Caco-2 (cell line): ENCODE data around the gene RASGRF1. TPM values are rescaled to one million over a fixed set of nuclear protein-coding genes. Genes with fewer than 3 reads are reported as not detected.

Experiments used
- BruUV-seq: library from RNA; stranded (reverse); fragments of 400-500 nt; replicated peaks from 2 replicates; lab custom pipeline; 2021; lab: Mats Ljungman, UMichigan
- CTCF ChIA-PET: fragments of 300-600 bp; sonication (Branson Sonifier 250); formaldehyde crosslinking; loops from one replicate; lab custom pipeline; 2022; ENCODE audit warnings: antibody characterized with exemption; lab: Charles Lee
- POLR2A ChIA-PET: fragments of 300-600 bp; sonication (Branson Sonifier 250); formaldehyde crosslinking; loops from one replicate; lab custom pipeline; 2022; ENCODE audit warnings: antibody characterized with exemption; lab: Charles Lee
- DNase-seq, 2 experiments: peaks; one replicate each; pipeline versions ENCODE4 v3.0.0 to v3.0.0-alpha.2; 2020 to 2022
- H3K27me3 ChIP-seq: replicated peaks from 2 replicates; pipeline ENCODE4 v1.6.0; 2011; ENCODE audit warnings: low read length; ENCODE audit not compliant: control insufficient read depth, insufficient read depth
- H3K36me3 ChIP-seq: 2 replicates; pipeline ENCODE4 v1.5.1; 2011; ENCODE audit warnings: low read length; ENCODE audit not compliant: control insufficient read depth, insufficient read depth
- H3K4me1 ChIP-seq: fragments of 250-450 bp; sonication (Bioruptor Pico); 2 replicates; pipeline ENCODE4 v1.5.1; 2020; ENCODE audit warnings: mild to moderate bottlenecking
- H3K4me3 ChIP-seq: 2 replicates; pipeline ENCODE4 v1.5.1; 2011; ENCODE audit warnings: low read depth, mild to moderate bottlenecking, control low read depth, low read length
- H3K9me3 ChIP-seq: fragments of 250-450 bp; sonication (Bioruptor Pico); 2 replicates; pipeline ENCODE4 v1.5.1; 2020; ENCODE audit warnings: mild to moderate bottlenecking, moderate library complexity
- H3K27ac Mint-ChIP-seq: one replicate; pipeline ENCODE4 v1.8.0; 2022; ENCODE audit warnings: mixed read lengths; ENCODE audit not compliant: unreplicated experiment
- H3K27me3 Mint-ChIP-seq: one replicate; pipeline ENCODE4 v1.8.0; 2022; ENCODE audit warnings: mixed read lengths; ENCODE audit not compliant: insufficient read depth, unreplicated experiment
- H3K36me3 Mint-ChIP-seq: one replicate; pipeline ENCODE4 v1.8.0; 2022; ENCODE audit warnings: mild to moderate bottlenecking, mixed read lengths; ENCODE audit not compliant: insufficient read depth, unreplicated experiment
- H3K4me1 Mint-ChIP-seq: one replicate; pipeline ENCODE4 v1.8.0; 2022; ENCODE audit warnings: low read depth, mixed read lengths; ENCODE audit not compliant: unreplicated experiment
- H3K4me3 Mint-ChIP-seq: one replicate; pipeline ENCODE4 v1.8.0; 2022; ENCODE audit warnings: mild to moderate bottlenecking, moderate library complexity, mixed read lengths; ENCODE audit not compliant: unreplicated experiment
- H3K9me3 Mint-ChIP-seq: one replicate; pipeline ENCODE4 v1.8.0; 2022; ENCODE audit warnings: mixed read lengths; ENCODE audit not compliant: unreplicated experiment
- CTCF ChIP-seq, 2 experiments: fragments of 200-600 bp in 1 of 2; IDR thresholded peaks; 1 replicate in 1 of 2; 2 replicates in 1 of 2; pipeline versions ENCODE4 v1.5.1 to v1.8.0; 2011 to 2022; ENCODE audit warnings: antibody characterized with exemption in 1 of 2, control low read depth in 1 of 2, inconsistent platforms in 1 of 2, low read depth in 1 of 2, low read length in 1 of 2, mild to moderate bottlenecking in 1 of 2, moderate library complexity in 1 of 2; ENCODE audit not compliant: insufficient read depth in 1 of 2, severe bottlenecking in 1 of 2, unreplicated experiment in 1 of 2
- intact Hi-C: fragments of 100-400 bp; cut with micrococcal nuclease; formaldehyde crosslinking; loops from one replicate; pipeline ENCODE4 v1.10.0; 2022; ENCODE audit not compliant: unreplicated experiment
- total RNA-seq: library from RNA; stranded (reverse); gene quantifications from 2 replicates; pipeline ENCODE4 v1.2.3, GENCODE V29; 2022

RASGRF1 gene
- total RNA-seq, 1 experiment from 2014 or later: 0.57 TPM

GRCh38 chr15:79071901-79072300 is 18.7 kb downstream of the RASGRF1 start:
- ChIA-PET CTCF (interaction anchor here (0.7 kb wide), 1 partner anchor 1347 kb away, joined by 3 read pairs; no protein-coding TSS in a partner anchor), POLR2A (no interaction called here)
- Mint-ChIP-seq H3K36me3 (no peaks in the 10 kb centered on the region), H3K27me3 (peaks cover 5% of the 10 kb centered on the region), H3K9me3 (no peaks in the 10 kb centered on the region), H3K27ac (no peak overlapping the region), H3K4me3 (no peak overlapping the region), H3K4me1 (peaks cover 9% of the 10 kb centered on the region)
- TF ChIP-seq CTCF (IDR thresholded peaks at IDR 0.05; ENCODE audit: insufficient read depth in 1 of 2, low read depth in 1 of 2, low read length in 1 of 2, severe bottlenecking in 1 of 2, unreplicated experiment in 1 of 2): no peak
- Histone ChIP-seq H3K4me3 (no peak overlapping the region), H3K27me3 (no peaks in the 10 kb centered on the region), H3K4me1 (peaks cover 5% of the 10 kb centered on the region; the same call in 1 of the 2 replicates), H3K9me3 (no peaks in the 10 kb centered on the region), H3K36me3 (no peaks in the 10 kb centered on the region)
- DNase-seq: no peak
- intact Hi-C loops: no loop called here
- BruUV-seq: no TSS peak

DNA sequence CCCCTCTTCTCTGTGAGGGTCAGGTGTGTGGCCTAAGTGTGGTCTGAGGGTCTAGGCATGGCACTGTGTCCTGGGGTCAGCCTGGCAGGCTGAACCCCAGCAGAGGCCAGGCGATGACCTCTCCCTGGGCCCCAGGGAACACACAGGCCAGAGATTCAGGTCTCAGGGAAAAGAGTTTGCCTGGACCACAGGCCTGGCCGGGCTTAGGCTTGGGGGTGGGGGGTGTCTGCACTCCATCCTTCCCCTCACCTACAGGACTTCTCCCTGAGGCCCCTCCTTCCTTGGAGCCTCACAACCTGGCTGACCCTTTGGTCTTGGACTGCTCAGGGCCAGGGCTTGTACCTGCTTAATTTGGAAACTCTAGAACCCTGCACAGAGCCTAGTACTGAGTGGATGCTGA is 21.8 kb downstream of the RASGRF1 start:
- DNase-seq: no peak
- no TSS peak for BruUV-seq
- H3K36me3 Mint-ChIP-seq: no peaks in the 10 kb centered on the region
- H3K4me3 Mint-ChIP-seq: no peak overlapping the region
- intact Hi-C loops: no loop called here
- Histone ChIP-seq H3K4me1 (peaks cover 5% of the 10 kb centered on the region; the same call in 1 of the 2 replicates), H3K27me3 (no peaks in the 10 kb centered on the region), H3K36me3 (no peaks in the 10 kb centered on the region), H3K4me3 (no peak overlapping the region), H3K9me3 (no peaks in the 10 kb centered on the region)
- ChIA-PET POLR2A (no interaction called here), CTCF (no interaction called here)
- no peaks in the 10 kb centered on the region for H3K9me3 Mint-ChIP-seq
- TF ChIP-seq CTCF (IDR thresholded peaks at IDR 0.05; ENCODE audit: insufficient read depth in 1 of 2, low read depth in 1 of 2, low read length in 1 of 2, severe bottlenecking in 1 of 2, unreplicated experiment in 1 of 2): no peak
- peaks cover 9% of the 10 kb centered on the region for H3K4me1 Mint-ChIP-seq
- no peak overlapping the region for H3K27ac Mint-ChIP-seq
- peaks cover 5% of the 10 kb centered on the region for H3K27me3 Mint-ChIP-seq

DNA sequence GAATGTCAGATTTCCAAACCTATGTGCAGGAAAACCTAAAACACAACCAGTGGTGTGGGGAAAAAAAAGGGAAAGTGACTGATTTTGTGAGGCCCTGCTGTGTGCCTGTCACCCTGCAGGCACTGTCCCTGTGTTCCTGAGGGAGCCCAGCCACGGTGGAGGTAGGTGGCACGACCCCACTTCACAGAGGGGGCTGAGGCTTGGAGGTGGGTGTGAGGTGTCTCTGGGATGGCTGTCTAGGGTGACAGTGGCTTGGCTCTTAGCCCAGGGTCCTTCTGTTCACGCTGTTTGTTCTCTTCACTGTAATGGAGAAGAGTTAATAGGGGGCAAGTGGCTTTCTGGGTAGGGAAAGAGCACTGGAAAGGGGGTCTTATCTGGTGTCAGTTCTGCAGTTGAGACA is 22.6 kb downstream of the RASGRF1 start:
- CTCF ChIA-PET: interaction anchor here (0.5 kb wide), 1 partner anchor 243 kb away, joined by 3 read pairs; the partner anchor contains the start of gene TMED3

More for the DNA sequence above, 22.6 kb downstream of the RASGRF1 start:
- Mint-ChIP-seq H3K4me3 (no peak overlapping the region), H3K4me1 (peaks cover 9% of the 10 kb centered on the region), H3K27ac (no peak overlapping the region), H3K27me3 (peaks cover 6% of the 10 kb centered on the region), H3K9me3 (no peaks in the 10 kb centered on the region), H3K36me3 (no peaks in the 10 kb centered on the region)
- H3K27me3 ChIP-seq: no peaks in the 10 kb centered on the region
- peaks cover 5% of the 10 kb centered on the region; the same call in 1 of the 2 replicates for H3K4me1 ChIP-seq
- no peaks in the 10 kb centered on the region for H3K9me3 ChIP-seq
- no peak for DNase-seq
- TF ChIP-seq CTCF (IDR thresholded peaks at IDR 0.05; ENCODE audit: insufficient read depth in 1 of 2, low read depth in 1 of 2, low read length in 1 of 2, severe bottlenecking in 1 of 2, unreplicated experiment in 1 of 2): no peak
- POLR2A ChIA-PET: no interaction called here
- intact Hi-C loops: no loop called here
- no TSS peak for BruUV-seq
- H3K4me3 ChIP-seq: no peak overlapping the region
- no peaks in the 10 kb centered on the region for H3K36me3 ChIP-seq
